Transverse colon (tissue), 4 donors: ENCODE data around the gene DDX28.

Experiments used
- CTCF ChIP-seq, 5 experiments: fragments of 200-600 bp in 3 of 5; fragments of 450-650 bp in 2 of 5; sonication (generic) in 3 of 5; IDR thresholded peaks; 1 replicate in 2 of 5; 2 replicates in 3 of 5; pipeline ENCODE4 v1.5.1; 2016 to 2017; ENCODE audit warnings: antibody characterized with exemption in 5 of 5, inconsistent platforms in 3 of 5, mild to moderate bottlenecking in 2 of 5, moderate library complexity in 1 of 5
- POLR2AphosphoS5 ChIP-seq, 3 donors: sonication (generic); formaldehyde crosslinking; IDR thresholded peaks; one replicate each; pipeline ENCODE4 v1.6.1; 2016; ENCODE audit warnings: antibody characterized with exemption in 3 of 3

GRCh38 chr16:68009157-68009735 lies 13.8 kb downstream of the DDX28 start:
- no peak for TF ChIP-seq CTCF (IDR thresholded peaks at IDR 0.05)
- no peak for TF ChIP-seq POLR2AphosphoS5 (IDR thresholded peaks at IDR 0.05)
